Mesenchymal stem cell (in vitro differentiated cells and primary cell): ENCODE results near the gene DPYSL4.

ENCODE experiments used
- DNase-seq: peaks from one replicate; pipeline ENCODE4 v3.0.0-alpha.2; 2013
- H2AFZ ChIP-seq: one replicate; pipeline ENCODE4 v1.6.1; 2013; ENCODE audit warnings: low read depth, mild to moderate bottlenecking, control low read depth, inconsistent platforms, low read length, moderate library complexity
- H2AK5ac ChIP-seq: 2 replicates; pipeline ENCODE4 v1.6.1; 2013; ENCODE audit warnings: low read length, moderate library complexity, mild to moderate bottlenecking, inconsistent platforms; ENCODE audit not compliant: severe bottlenecking
- H2BK120ac ChIP-seq: one replicate; pipeline ENCODE4 v1.6.1; 2013; ENCODE audit warnings: low read depth, mild to moderate bottlenecking, inconsistent platforms, low read length, moderate library complexity
- H2BK12ac ChIP-seq, 2 experiments: one replicate each; pipeline ENCODE4 v1.6.1; 2013; ENCODE audit warnings: inconsistent platforms in 2 of 2, low read length in 2 of 2, mild to moderate bottlenecking in 2 of 2, moderate library complexity in 2 of 2, control low read depth in 1 of 2
- H2BK15ac ChIP-seq: one replicate; pipeline ENCODE4 v1.6.1; 2013; ENCODE audit warnings: mild to moderate bottlenecking, low read depth, inconsistent platforms; ENCODE audit not compliant: poor library complexity, severe bottlenecking
- H2BK5ac ChIP-seq: 2 replicates; pipeline ENCODE4 v1.6.1; 2013; ENCODE audit warnings: low read depth, mild to moderate bottlenecking, low read length, control low read depth, inconsistent platforms; ENCODE audit not compliant: poor library complexity, severe bottlenecking
- H3K14ac ChIP-seq, 2 experiments: one replicate each; pipeline ENCODE4 v1.6.1; 2013; ENCODE audit warnings: inconsistent platforms in 2 of 2, low read length in 2 of 2, control low read depth in 1 of 2, mild to moderate bottlenecking in 1 of 2, moderate library complexity in 1 of 2
- H3K18ac ChIP-seq, 2 experiments: one replicate each; pipeline ENCODE4 v1.6.1; 2013; ENCODE audit warnings: inconsistent platforms in 2 of 2, low read length in 2 of 2, control low read depth in 1 of 2, low read depth in 1 of 2, mild to moderate bottlenecking in 1 of 2
- H3K23ac ChIP-seq, 2 experiments: one replicate each; pipeline ENCODE4 v1.6.1; 2013; ENCODE audit warnings: inconsistent platforms in 2 of 2, low read length in 2 of 2, mild to moderate bottlenecking in 2 of 2, moderate library complexity in 2 of 2, control low read depth in 1 of 2
- H3K27ac ChIP-seq: 2 replicates; pipeline ENCODE4 v1.5.1; 2013; ENCODE audit warnings: mild to moderate bottlenecking, moderate library complexity, low read length, control low read depth, inconsistent platforms; ENCODE audit not compliant: poor library complexity, severe bottlenecking
- H3K27me3 ChIP-seq, 2 experiments: 2 replicates each; pipeline versions ENCODE4 v1.6.1 to v1.7.0; 2013; ENCODE audit warnings: low read length in 2 of 2, mild to moderate bottlenecking in 2 of 2, moderate library complexity in 2 of 2, control low read depth in 1 of 2, inconsistent platforms in 1 of 2; ENCODE audit not compliant: control insufficient read depth in 1 of 2, insufficient read depth in 1 of 2
- H3K36me3 ChIP-seq, 2 experiments: 2 replicates each; pipeline versions ENCODE4 v1.6.1 to v1.7.0; 2013; ENCODE audit warnings: low read length in 2 of 2, control low read depth in 1 of 2, inconsistent platforms in 1 of 2, low read depth in 1 of 2, mild to moderate bottlenecking in 1 of 2; ENCODE audit not compliant: insufficient read depth in 2 of 2, control insufficient read depth in 1 of 2
- H3K4ac ChIP-seq, 2 experiments: one replicate each; pipeline ENCODE4 v1.6.1; 2013; ENCODE audit warnings: inconsistent platforms in 2 of 2, low read length in 2 of 2, mild to moderate bottlenecking in 2 of 2, moderate library complexity in 2 of 2, control low read depth in 1 of 2, low read depth in 1 of 2
- H3K4me1 ChIP-seq: 2 replicates; pipeline ENCODE4 v1.6.1; 2013; ENCODE audit warnings: low read depth, low read length, control low read depth; ENCODE audit not compliant: control insufficient read depth, insufficient read depth
- H3K4me2 ChIP-seq: 2 replicates; pipeline ENCODE4 v1.6.1; 2013; ENCODE audit warnings: low read length, mild to moderate bottlenecking, inconsistent platforms; ENCODE audit not compliant: poor library complexity, severe bottlenecking
- H3K4me3 ChIP-seq, 2 experiments: 2 replicates each; pipeline versions ENCODE4 v1.5.1 to v1.7.0; 2013; ENCODE audit warnings: low read length in 2 of 2, mild to moderate bottlenecking in 2 of 2, control low read depth in 1 of 2, low read depth in 1 of 2; ENCODE audit not compliant: insufficient read depth in 1 of 2
- H3K79me1 ChIP-seq: replicated peaks from 2 replicates; pipeline ENCODE4 v1.6.1; 2013; ENCODE audit warnings: mild to moderate bottlenecking, control low read depth, low read length, inconsistent platforms; ENCODE audit not compliant: poor library complexity, severe bottlenecking
- H3K9ac ChIP-seq: 2 replicates; pipeline ENCODE4 v1.7.0; 2013; ENCODE audit warnings: mild to moderate bottlenecking, low read length, moderate library complexity
- H3K9me3 ChIP-seq: 2 replicates; pipeline ENCODE4 v1.7.0; 2013; ENCODE audit warnings: mild to moderate bottlenecking, low read length; ENCODE audit not compliant: control insufficient read depth
- H4K8ac ChIP-seq: one replicate; pipeline ENCODE4 v1.6.1; 2013; ENCODE audit warnings: inconsistent platforms, mild to moderate bottlenecking, low read length, moderate library complexity
- H4K91ac ChIP-seq: one replicate; pipeline ENCODE4 v1.6.1; 2013; ENCODE audit warnings: mild to moderate bottlenecking, low read length, inconsistent platforms
- WGBS: methylation state at CpG from one replicate; pipeline ENCODE4 v1.1.7; 2013; ENCODE audit warnings: mixed read lengths; 5-methylcytosine and 5-hydroxymethylcytosine counted together

The DPYSL4 gene

DNA sequence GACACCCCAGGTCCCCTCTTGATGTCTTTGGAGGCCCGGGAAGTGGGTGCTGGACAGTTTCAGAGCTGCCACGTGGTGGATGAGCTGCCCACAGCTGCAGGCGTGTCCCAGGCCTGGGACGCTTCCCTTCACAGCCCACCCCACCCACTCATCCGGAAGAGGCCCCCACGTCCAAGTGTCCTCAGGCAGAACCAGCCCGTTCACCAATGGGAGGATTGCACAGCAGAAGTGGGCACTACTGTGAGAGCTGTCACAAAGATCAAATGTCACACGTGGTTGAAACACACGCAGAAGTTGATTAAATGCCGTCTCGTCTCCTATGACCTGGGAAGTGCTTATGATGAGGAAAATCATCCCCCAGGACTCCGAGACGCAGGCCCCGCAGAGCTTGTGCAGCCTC, 68.1 kb downstream of the DPYSL4 start:
- H3K27ac ChIP-seq, result no peak overlapping the region

More for the DNA sequence above, 68.1 kb downstream of the DPYSL4 start:
- Histone ChIP-seq H2AK5ac (no peak overlapping the region), H2BK12ac (no peak overlapping the region), H3K23ac (no peak overlapping the region), H3K4me2 (no peak overlapping the region), H2AFZ (no peak overlapping the region), H4K8ac (no peak overlapping the region), H2BK5ac (no peak overlapping the region), H3K9ac (no peak overlapping the region), H2BK120ac (no peak overlapping the region), H3K18ac (no peak overlapping the region), H4K91ac (no peak overlapping the region), H3K4me1 (peaks cover 10% of the 10 kb centered on the region), H3K14ac (no peak overlapping the region), H2BK15ac (no peak overlapping the region), H3K27me3 (peaks cover 0 to 3% of the 10 kb centered on the region in 2 experiments), H3K36me3 (no peaks in the 10 kb centered on the region), H3K79me1 (no peaks in the 10 kb centered on the region), H3K4me3 (no peak overlapping the region), H3K4ac (no peak overlapping the region), H3K9me3 (no peaks in the 10 kb centered on the region)
- DNase-seq, result no peak
- WGBS, result 82% methylated on average over 14 of the region's 14 CpGs
